ENCODE data around the gene USF3. TPM values are rescaled to one million over a fixed set of nuclear protein-coding genes. Genes with fewer than 3 reads are reported as not detected.

The USF3 gene
- total and polyA plus RNA-seq, 2 of the 13 experiments (the other 11 are each of a cell fraction or from before 2014, with no cell fraction given), result 6.3 to 15.2 TPM

GRCh38 chr3:113745756-113746547 is 49.5 kb upstream of the USF3 start, which contains the start of gene NAA50 (continued):
- no peak; the same call in 1 of the 2 replicates for TF ChIP-seq MYPOP (CRISPR knock-in tag; IDR thresholded peaks at IDR 0.05)
- TF ChIP-seq MYC (CRISPR knock-in tag; IDR thresholded peaks at IDR 0.05; ENCODE audit: borderline replicate concordance), result peak; percentile 77
- TF ChIP-seq ZNF142 (CRISPR knock-in tag; IDR thresholded peaks at IDR 0.05), result 0 out of 2 replicates have a peak, but pooled peaks have one; percentile 11
- TF ChIP-seq GFI1 (CRISPR knock-in tag; IDR thresholded peaks at IDR 0.05; ENCODE audit: borderline replicate concordance), result peak; percentile 57; the same call in 1 of the 2 replicates
- 0 out of 2 replicates have a peak, but pooled peaks have one; percentile 20 for TF ChIP-seq SOX5 (CRISPR knock-in tag; IDR thresholded peaks at IDR 0.05; ENCODE audit: borderline replicate concordance)
- TF ChIP-seq TOE1 (CRISPR knock-in tag; IDR thresholded peaks at IDR 0.05), result peak; percentile 56; the same call in 1 of the 2 replicates
- peak; percentile 95 for TF ChIP-seq ZNF709 (CRISPR knock-in tag; IDR thresholded peaks at IDR 0.05)
- peak; percentile 48 for TF ChIP-seq RARA (CRISPR knock-in tag; IDR thresholded peaks at IDR 0.05)
- peak; percentile 19; the same call in 1 of the 2 replicates for TF ChIP-seq SMAD3 (CRISPR knock-in tag; IDR thresholded peaks at IDR 0.05)
- TF ChIP-seq ZNF782 (CRISPR knock-in tag; IDR thresholded peaks at IDR 0.05; ENCODE audit: borderline replicate concordance), result no peak
- TF ChIP-seq ZNF343 (CRISPR knock-in tag; IDR thresholded peaks at IDR 0.05), result peak; percentile 68; the same call in 1 of the 2 replicates
- TF ChIP-seq DMAP1 (CRISPR knock-in tag; IDR thresholded peaks at IDR 0.05), result peak; percentile 89
- TF ChIP-seq ZNF839 (CRISPR knock-in tag; IDR thresholded peaks at IDR 0.05; ENCODE audit: borderline replicate concordance), result 0 out of 2 replicates have a peak, but pooled peaks have one; percentile 67
- TF ChIP-seq NONO (IDR thresholded peaks at IDR 0.05), result no peak
- peak; percentile 92 for TF ChIP-seq NONO (CRISPR knock-in tag; conservative IDR thresholded peaks at IDR 0.05)
- peak; percentile 94 for TF ChIP-seq RBFOX2 (IDR thresholded peaks at IDR 0.05; ENCODE audit: low read depth, low read length)
- TF ChIP-seq MXD1 (CRISPR knock-in tag; IDR thresholded peaks at IDR 0.05), result peak; percentile 88
- TF ChIP-seq ZNF703 (CRISPR knock-in tag; IDR thresholded peaks at IDR 0.05; ENCODE audit: borderline replicate concordance), result peak; percentile 33; the same call in 1 of the 2 replicates
- peak; percentile 77; the same call in 1 of the 2 replicates for TF ChIP-seq ZNF670 (CRISPR knock-in tag; IDR thresholded peaks at IDR 0.05; ENCODE audit: borderline replicate concordance)
- TF ChIP-seq ZSCAN9 (CRISPR knock-in tag; IDR thresholded peaks at IDR 0.05; ENCODE audit: borderline replicate concordance), result 0 out of 2 replicates have a peak, but pooled peaks have one; percentile 51
- TF ChIP-seq ZSCAN22 (CRISPR knock-in tag; IDR thresholded peaks at IDR 0.05), result 0 out of 2 replicates have a peak, but pooled peaks have one; percentile 45
- TF ChIP-seq POGZ (CRISPR knock-in tag; IDR thresholded peaks at IDR 0.05), result no peak; the same call in 1 of the 2 replicates
- peak; percentile 84 for TF ChIP-seq AGO2 (optimal IDR thresholded peaks at IDR 0.05; ENCODE audit: low read depth, low read length)
